Measurements from ENCODE around the gene HLA-B.

- no peak for TF ChIP-seq CTCF (IDR thresholded peaks at IDR 0.05; ENCODE audit: insufficient read depth, low read length)
- TF ChIP-seq POLR2AphosphoS5 (IDR thresholded peaks at IDR 0.05; ENCODE audit: low read depth) = no peak
Measured at GRCh38 chr6:31359581-31359980, 2.6 kb upstream of the HLA-B start.
